GM10248 (cell line): Measurements from ENCODE around the gene AP2A2.

ENCODE experiments used
- CTCF ChIA-PET: fragments of 300-600 bp; sonication (Branson Sonifier 250); formaldehyde crosslinking; extraction: SDS; loops from one replicate; lab custom pipeline; 2021; ENCODE audit warnings: antibody characterized with exemption; lab: Yijun Ruan, JAX
- POLR2A ChIA-PET: fragments of 350-650 bp; sonication (Branson Sonifier 250); formaldehyde crosslinking; extraction: SDS; loops from one replicate; lab custom pipeline; 2020; ENCODE audit warnings: antibody characterized with exemption; lab: Yijun Ruan, JAX
- DNase-seq: peaks from one replicate; pipeline ENCODE4 v3.0.0; 2012; ENCODE audit errors: extremely low spot score
- CTCF ChIP-seq: IDR thresholded peaks from 2 replicates; pipeline ENCODE4 v1.5.1; 2012; ENCODE audit warnings: mild to moderate bottlenecking, low read depth; ENCODE audit errors: extremely low read depth, missing control alignments, control extremely low read depth

AP2A2 gene

GRCh38 chr11:1022908-1023810 lies 97.5 kb downstream of the AP2A2 start:
- ChIA-PET POLR2A (no interaction called here), CTCF (no interaction called here)
- no peak for DNase-seq
- no peak for TF ChIP-seq CTCF

- CTCF ChIA-PET = no interaction called here
- POLR2A ChIA-PET = no interaction called here
- no peak for TF ChIP-seq CTCF
- DNase-seq = no peak
These were observed 98.3 kb downstream of the AP2A2 start for GRCh38 chr11:1023811-1024596.

GRCh38 chr11:1024597-1025409 lies 99.1 kb downstream of the AP2A2 start:
- CTCF ChIA-PET = no interaction called here
- POLR2A ChIA-PET = no interaction called here
- DNase-seq = no peak
- no peak for TF ChIP-seq CTCF

GRCh38 chr11:1025410-1026162 lies 99.9 kb downstream of the AP2A2 start:
- no peak for DNase-seq
- ChIA-PET POLR2A (no interaction called here), CTCF (no interaction called here)
- TF ChIP-seq CTCF = no peak

GRCh38 chr11:1026163-1026450 lies 100.4 kb downstream of the AP2A2 start:
- POLR2A ChIA-PET = no interaction called here
- TF ChIP-seq CTCF = no peak
- DNase-seq = no peak
- CTCF ChIA-PET = no interaction called here
